GM18505 (cell line): ENCODE measurements around the gene SGO2.
"Not testable (repeated sequence)": the region's sequence is repeated elsewhere in the genome, so short reads cannot be mapped to it uniquely, and the experiment has no call there.

Experiments
- ATAC-seq: cut with Tn5 transposase; IDR thresholded peaks from one replicate; pipeline ENCODE4 v1.9.1; 2021; ENCODE audit not compliant: unreplicated experiment
- POLR2A ChIP-seq: IDR thresholded peaks from 4 replicates; pipeline ENCODE4 v1.6.1; 2011; ENCODE audit warnings: borderline replicate concordance; ENCODE audit not compliant: insufficient read depth, insufficient read length; ENCODE audit errors: extremely low read depth

The SGO2 gene

DNA sequence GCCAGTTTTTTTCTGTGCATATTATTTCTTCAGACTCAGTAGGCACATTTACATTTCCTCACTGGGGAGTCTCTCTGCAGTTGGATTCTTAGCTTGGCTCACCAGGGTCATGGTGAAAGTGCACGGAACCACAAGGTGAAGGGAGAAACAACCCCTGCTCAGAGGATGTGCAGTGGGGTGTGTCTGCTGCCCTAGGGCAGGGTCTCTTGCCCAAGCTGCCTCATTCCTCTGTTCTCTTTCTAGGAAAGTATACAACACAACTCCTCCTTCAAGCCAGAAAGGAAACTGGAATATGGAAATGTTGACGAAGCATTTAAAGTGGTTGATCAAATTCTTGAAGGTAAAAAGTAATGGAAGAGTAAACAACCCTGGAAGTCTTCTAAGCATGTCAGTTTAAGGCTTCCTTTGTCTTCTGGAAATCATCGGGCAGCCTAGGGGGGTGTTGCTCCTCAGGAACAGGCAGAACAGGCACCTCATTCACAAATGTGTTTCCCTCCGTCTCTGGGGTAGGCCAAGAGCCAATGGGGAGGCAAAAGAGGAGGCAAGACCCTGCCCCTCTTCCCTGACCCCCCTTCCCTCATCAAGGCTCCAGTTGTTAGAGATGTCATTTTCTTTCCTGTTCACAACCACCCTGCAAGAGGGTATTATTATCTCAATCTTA is 101.2 kb downstream of the SGO2 start:
- no peak for TF ChIP-seq POLR2A
- no peak for ATAC-seq

- not testable (repeated sequence) for ATAC-seq
Observed at GRCh38 chr2:200628461-200628860, 102.5 kb downstream of the SGO2 start.

GRCh38 chr2:200631287-200631686 is 105.3 kb downstream of the SGO2 start:
- TF ChIP-seq POLR2A: no peak
- ATAC-seq: no peak
